Measurements from ENCODE around the gene GEMIN7.

The GEMIN7 gene

GRCh38 chr19:45133661-45134060, 54.6 kb downstream of the GEMIN7 start:
- no peak for DNase-seq

GRCh38 chr19:45135176-45135885, 56.3 kb downstream of the GEMIN7 start:
- DNase-seq, result no peak

GRCh38 chr19:45136507-45137178, 57.6 kb downstream of the GEMIN7 start:
- no peak for DNase-seq

GRCh38 chr19:45137179-45137761, 58.2 kb downstream of the GEMIN7 start:
- DNase-seq, result no peak

GRCh38 chr19:45138303-45138751, 59.3 kb downstream of the GEMIN7 start:
- DNase-seq, result no peak

- no peak for DNase-seq
These were observed 60.5 kb downstream of the GEMIN7 start for GRCh38 chr19:45139286-45140143.

GRCh38 chr19:45140144-45140503, 61.1 kb downstream of the GEMIN7 start:
- DNase-seq, result no peak

GRCh38 chr19:45140533-45140932, 61.5 kb downstream of the GEMIN7 start:
- no peak for DNase-seq

Data from Kasumi-1 (cell line).